Breast epithelium (tissue), 3 donors: ENCODE results near the gene ACBD4.

Source experiments
- POLR2A ChIP-seq: fragments of 450-650 bp; IDR thresholded peaks from one replicate; pipeline ENCODE4 v1.6.1; 2016; ENCODE audit warnings: antibody characterized with exemption, mild to moderate bottlenecking, moderate library complexity
- POLR2AphosphoS5 ChIP-seq, 3 donors: sonication (generic); formaldehyde crosslinking; IDR thresholded peaks; one replicate each; pipeline ENCODE4 v1.6.1; 2017; ENCODE audit warnings: antibody characterized with exemption in 3 of 3
- TF ChIP-seq, protein P1 (sequence below), 3 donors: fragments of 450-650 bp; IDR thresholded peaks; one replicate each; pipeline ENCODE4 v1.5.1; 2016 to 2017; ENCODE audit warnings: antibody characterized with exemption in 3 of 3, mild to moderate bottlenecking in 3 of 3, moderate library complexity in 3 of 3

DNA sequence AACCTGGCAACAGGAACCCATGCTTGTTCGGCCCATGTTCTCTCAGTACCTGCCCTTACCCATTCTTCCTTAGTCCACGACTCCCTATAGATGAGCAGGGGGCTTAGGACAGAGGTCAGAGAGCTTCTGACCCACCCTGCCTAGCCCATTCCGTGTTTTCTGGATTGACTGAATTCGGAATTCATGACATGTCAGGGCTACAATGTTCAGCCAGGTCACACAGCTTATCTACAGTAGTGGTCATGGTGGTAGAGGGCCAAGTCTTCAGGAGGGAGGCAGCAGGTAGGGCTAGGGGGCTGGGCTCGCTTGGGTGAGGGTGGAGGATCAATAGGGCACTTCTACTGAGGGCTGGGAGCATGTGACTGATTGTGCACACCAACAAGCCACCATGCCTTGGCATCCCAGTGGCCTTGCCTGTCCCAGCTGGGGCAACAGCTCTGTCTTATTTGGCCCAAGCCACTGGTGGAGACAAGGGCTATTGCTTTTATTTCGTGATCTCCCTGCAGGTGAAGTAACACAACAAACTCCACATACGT, 29.3 kb downstream of the ACBD4 start:
- no peak for TF ChIP-seq POLR2AphosphoS5 (IDR thresholded peaks at IDR 0.05)
- TF ChIP-seq POLR2A: no peak
- TF ChIP-seq, protein P1, sequence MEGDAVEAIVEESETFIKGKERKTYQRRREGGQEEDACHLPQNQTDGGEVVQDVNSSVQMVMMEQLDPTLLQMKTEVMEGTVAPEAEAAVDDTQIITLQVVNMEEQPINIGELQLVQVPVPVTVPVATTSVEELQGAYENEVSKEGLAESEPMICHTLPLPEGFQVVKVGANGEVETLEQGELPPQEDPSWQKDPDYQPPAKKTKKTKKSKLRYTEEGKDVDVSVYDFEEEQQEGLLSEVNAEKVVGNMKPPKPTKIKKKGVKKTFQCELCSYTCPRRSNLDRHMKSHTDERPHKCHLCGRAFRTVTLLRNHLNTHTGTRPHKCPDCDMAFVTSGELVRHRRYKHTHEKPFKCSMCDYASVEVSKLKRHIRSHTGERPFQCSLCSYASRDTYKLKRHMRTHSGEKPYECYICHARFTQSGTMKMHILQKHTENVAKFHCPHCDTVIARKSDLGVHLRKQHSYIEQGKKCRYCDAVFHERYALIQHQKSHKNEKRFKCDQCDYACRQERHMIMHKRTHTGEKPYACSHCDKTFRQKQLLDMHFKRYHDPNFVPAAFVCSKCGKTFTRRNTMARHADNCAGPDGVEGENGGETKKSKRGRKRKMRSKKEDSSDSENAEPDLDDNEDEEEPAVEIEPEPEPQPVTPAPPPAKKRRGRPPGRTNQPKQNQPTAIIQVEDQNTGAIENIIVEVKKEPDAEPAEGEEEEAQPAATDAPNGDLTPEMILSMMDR (IDR thresholded peaks at IDR 0.05): no peak
